ENCODE data around the gene PDE2A.
A peak's percentile ranks its signal among the peaks of the same experiment; 100 is the strongest.
"Not testable (repeated sequence)": the region's sequence is repeated elsewhere in the genome, so short reads cannot be mapped to it uniquely, and the experiment has no call there.

Gene PDE2A

DNA sequence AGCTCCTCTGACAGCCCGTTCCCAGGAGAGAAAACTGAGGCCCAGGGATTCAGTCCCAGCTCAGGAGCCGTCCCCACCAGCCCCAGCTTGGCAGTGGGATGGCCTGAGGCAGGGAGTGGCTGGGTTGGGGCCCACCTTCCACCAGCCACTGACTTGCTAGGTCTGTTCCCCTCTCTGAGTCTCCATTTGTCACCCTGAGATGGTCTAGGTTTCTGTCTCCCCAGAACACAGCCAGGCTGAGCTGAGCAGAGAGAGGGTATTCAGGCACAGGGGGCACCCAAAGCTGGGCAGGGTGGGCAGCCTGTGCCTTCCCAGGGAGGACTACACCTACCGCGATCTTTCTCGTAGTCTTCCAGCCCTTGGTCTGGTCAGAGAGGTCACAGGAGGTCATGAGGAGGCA, 95.7 kb downstream of the PDE2A start:
- no peak for DNase-seq

DNA sequence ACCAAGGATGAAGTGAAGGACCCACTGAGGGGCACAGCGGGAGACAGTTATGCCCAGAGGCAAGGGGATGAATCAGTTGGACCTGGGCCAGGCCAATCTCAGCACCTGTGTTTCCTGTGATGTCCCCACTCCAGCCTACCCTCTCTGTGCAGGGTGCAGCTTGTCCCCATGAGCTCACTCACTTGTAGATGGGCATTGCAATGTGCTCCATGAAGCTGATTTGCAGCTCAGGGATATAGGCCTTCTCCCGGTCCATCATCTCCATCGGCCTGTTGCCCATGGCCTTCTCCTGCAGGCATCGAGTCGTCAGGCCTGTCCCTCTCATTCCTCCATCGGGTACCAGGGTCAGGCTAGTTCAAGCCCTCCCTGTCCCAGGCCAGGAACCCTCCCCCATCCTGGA, 96.2 kb downstream of the PDE2A start:
- DNase-seq = no peak

- no peak for DNase-seq
These were observed 96.9 kb downstream of the PDE2A start for GRCh38 chr11:72577271-72577721.

GRCh38 chr11:72576661-72577060, 97.6 kb downstream of the PDE2A start:
- no peak for DNase-seq

GRCh38 chr11:72576243-72576595, 98.0 kb downstream of the PDE2A start:
- no peak for DNase-seq

DNA sequence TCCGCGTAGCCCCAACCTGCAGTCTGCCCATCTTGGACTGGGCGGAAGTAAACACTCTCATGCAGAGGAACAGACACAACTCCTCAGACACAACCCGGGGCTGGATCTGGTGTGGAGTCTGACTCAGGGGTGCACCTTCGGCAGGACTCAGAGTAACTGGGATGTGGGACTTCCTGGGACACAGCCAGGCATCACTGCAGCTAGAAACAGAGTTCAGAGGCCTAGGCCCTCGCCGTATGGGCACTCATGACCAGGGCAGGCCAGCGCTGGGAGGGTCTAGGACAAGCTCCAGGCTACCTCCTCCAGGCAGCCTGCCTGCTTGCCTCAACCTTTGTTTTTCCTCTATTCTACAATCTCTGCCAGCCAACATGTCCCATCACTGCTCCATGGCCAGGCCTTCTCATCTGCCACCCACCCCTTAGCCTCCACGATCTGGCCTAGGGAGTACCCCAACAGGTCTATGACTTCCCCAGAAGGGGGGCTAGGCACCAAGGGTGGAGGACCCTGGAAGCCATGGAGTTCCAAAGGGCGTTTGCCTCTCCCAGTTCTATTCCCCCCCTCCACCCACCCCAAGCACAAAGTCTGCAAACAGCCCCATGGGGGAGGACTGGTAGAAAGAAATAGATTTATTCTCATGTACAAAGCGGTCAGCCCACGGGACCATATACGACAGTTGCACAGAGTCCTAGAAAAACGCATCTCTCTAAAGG, 98.5 kb downstream of the PDE2A start:
- DNase-seq = no peak

DNA sequence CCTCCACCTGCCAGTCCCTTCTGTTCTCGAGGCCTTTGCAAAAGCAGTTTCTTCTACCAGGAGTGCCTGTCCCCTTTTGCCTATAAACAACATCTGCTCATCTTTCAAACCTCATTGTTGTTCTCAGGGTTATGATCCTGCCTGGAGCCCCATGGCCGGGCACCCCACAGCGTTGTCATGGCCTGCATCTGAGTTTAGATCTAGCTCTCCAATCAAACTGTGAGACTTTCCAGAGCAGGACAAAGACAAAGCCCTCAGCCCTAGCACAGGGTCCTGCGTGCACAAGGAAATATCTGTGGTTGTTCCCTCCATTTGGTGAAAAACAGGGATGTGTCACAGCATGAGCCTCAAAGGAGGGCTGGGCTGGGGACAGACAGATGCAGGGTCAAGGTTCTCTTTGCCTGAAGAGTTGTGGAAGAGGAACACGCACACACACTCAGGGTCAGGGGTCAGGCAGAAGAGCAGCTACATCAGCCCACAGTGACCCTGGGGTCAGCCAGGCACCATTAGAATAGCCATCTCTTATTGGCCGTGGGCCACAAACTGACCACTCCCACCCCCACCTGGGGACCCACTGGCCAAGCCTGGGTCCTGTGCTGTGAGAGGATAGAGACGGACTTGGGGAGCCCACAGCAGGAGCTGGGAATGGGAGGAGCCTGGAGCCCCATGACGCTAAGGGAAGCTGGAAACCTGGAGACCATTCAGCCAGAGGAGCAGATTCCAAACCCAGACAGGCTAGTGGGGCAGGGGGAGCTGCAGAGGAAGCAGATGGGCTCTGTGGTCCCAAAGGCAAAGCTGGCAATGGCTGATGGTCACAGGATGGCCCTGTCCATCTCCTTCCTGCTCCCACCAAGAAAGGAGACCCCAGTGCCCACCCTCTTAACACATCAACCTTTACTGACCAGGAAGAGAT, 99.4 kb downstream of the PDE2A start:
- no peak for DNase-seq

DNA sequence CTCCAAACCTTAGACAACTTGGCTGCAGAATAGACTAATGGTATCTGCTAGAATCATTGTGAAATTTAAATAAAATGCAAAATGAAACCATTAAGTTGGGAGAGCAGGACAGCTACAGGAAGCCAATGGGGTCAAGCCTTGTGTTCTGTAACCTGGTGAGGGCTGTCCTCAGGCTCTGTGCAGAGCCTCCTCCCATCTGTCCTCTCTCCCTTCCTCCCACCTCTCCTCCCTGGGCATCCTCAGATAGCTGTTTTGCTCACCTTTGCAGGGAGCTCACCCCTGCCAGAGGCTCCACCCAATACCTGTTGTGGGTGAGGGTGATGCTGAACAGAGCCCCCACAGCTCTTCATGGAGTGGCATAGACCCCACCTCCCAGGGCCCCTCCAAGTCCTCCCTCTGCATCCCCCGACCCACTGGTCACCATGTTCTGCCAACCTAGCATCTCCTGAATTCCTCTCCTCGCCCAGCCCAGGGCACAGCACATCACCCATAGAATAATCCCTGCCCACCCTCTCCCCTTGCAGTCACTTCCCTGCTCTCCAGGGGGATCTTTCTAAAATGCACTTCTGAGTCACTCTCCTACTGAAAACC, 100.3 kb downstream of the PDE2A start:
- no peak for DNase-seq

DNA sequence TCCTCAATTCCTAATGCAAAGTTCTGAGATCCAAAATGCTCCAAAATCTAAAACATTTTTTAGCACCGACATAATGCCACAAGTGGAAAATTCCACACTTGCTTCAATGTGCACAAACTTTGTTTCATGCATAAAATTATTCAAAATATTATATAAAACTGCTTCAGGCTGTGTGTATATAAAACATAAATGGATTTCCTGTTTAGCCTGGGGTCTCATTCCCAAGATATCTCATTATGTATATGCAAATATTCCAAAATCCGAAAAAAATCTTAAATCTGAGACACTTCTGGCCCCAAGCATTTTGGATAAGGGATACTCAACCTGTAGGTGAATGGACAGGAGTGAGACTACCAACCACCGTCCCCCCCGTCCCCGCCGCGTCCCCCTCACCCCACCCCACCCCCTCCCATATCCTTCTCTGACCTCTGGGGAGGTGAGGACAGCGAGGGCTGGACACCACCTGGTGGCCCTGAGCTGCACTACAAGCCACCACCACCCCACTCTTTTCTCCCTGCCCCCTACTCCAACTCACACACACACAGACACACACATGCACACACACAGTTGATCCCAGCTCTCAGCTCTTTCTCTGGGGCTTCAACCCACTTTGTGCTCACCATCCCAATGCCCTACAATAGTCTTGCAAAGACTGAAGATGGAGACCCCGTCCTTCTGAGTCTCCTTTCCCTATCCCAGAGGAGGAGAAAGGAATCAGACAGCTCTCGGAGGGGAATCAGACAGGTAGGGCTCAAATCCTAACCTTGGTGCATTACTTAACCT, 101.0 kb downstream of the PDE2A start:
- peak in 7 of 51 donors; percentile 6 to 38 (median 8) for DNase-seq

DNA sequence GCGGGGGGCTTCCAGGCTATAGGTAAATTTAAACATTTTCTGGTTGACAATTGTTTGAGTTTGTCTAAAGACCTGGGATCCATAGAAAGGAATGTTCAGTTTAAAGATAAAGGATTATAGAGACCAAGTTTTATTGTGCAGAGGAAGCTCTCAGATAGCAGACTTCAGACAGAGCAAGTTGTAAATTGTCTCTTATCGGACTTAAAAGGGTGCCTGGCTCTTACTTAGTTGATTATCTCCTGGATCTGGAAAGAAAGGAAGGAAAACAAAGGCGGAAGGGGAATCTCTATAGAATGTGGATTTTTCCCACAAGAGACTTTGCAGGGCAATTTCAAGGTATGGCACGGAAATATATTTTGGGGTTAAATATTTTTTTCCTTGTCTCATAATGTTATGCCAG, 101.7 kb downstream of the PDE2A start:
- not testable (repeated sequence) for DNase-seq

DNA sequence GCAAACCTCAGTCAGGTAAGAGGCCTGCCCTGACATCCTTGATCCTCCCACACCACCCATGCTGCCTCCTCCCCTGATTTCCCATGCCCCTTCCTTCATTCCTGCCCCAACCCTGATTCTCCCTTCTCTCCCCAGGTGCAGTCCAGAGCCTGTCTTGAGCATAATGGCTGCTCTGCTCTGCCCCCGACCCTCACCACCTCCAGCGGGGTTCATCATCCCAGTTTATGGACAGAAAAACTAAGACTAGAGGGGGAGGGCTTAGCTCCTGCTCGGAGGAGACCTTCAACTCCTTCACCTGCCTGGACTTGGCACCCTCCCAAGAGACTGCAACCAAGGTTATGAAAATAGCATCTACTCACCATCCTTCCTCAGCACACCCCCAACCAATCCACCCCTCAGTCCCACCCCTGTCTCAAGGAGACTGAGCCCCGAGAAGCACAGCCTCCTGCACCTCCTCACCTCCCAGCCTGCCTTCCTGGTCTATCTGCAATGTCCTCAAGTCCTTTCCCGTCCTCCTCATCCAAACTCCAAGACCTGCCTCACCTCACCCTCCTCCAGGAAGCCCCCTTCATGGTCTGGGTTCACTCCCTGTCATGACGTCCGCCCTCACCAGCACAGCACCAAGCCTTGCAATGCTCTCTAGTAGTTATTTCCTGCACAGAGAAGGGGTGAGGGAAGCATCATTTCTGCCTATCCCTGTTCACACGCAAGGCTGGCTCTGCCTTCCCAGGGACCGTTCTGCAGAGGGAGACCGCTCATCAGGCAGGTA, 103.1 kb downstream of the PDE2A start:
- no peak for DNase-seq

DNA sequence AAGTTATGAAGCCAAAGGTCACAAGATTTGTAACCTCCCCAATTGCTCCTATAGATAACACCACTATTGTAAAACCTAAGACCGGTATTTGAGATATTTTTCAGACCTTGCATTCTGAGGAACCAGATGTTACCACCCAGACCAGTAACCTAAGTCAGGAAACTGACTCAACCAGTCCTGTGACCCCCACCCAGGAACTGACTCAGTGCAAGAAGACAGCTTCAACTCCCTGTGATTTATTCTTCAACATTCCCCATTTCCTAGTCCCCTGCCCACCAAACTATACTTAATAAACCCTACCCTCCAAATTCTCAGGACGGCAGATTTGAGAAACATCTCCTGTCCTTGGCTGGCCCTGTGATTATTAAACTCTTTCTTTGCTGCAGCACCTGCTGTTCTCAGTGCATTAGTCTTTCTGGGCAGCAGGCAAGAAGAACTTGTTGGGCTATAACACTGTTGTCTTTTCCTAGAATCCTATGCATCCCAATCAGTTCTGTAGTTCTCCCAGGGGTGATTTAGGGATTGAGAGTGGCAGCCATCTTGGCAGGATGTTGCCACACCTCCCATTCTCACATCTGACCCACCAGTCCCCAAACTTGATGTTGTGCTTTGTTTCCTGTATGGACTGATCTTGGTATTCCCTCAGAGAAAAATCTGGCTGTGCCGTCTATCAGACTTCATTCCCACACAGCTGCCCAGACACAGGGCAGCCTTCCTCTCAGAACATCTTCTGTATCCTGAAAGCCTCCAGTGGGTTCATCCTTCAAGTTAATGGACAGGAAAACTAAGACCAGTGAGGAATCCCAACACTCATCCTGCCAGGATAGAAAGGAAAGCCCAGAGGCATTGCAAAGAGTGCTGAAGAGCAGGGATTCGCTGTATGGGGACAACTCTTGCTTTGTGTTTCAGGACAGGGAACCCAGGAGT, 104.0 kb downstream of the PDE2A start:
- DNase-seq = no peak

DNA sequence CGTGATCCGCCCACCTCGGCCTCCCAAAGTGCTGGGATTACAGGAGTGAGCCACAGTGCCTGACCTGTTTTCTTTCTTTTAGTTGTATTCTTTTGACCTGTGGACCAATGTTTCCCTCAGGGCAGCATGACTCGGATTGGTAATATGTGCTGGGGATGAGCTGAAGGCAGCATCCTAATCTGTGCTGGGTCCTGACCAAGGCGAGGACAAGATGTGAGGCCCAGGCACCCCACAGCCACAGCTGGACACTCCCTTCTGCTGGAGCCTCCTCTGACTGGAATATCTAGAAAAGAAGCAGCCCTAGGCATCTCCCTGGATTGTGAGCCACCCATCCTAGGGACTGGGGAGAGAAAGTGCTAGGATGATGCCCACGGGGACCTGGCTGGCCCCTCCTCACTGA, 105.4 kb downstream of the PDE2A start:
- DNase-seq = no peak

- DNase-seq = no peak
These were observed 111.8 kb downstream of the PDE2A start for GRCh38 chr11:72562431-72562830.

- no peak for DNase-seq
These were observed 112.4 kb downstream of the PDE2A start for GRCh38 chr11:72561856-72562255.

GRCh38 chr11:72560864-72561263, 113.4 kb downstream of the PDE2A start:
- not testable (repeated sequence) for DNase-seq

DNA sequence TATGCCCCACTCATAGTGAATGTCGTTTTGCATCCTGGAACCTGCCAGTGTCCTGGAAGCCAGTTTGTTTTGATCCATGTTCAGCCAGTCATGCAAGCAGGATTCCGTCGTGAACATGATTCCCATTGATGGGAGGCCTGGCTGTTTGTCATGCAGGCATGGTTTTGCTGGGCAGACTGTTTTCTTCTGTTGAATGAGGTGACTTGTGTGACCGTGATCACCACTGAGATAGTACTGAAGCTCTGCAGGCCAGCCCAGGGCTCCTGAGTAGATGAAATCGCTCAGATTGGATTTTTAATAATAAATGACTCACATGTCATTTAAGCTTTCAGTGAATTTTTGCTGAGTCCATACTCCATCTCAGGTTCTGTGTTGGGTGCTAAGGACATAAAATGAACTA, 117.8 kb downstream of the PDE2A start:
- no peak for DNase-seq

- not testable (repeated sequence) for DNase-seq
These were observed 119.2 kb downstream of the PDE2A start for GRCh38 chr11:72555014-72555522.

- DNase-seq = no peak
These were observed 120.5 kb downstream of the PDE2A start for GRCh38 chr11:72553706-72554105.

Data from hypothalamus (tissue), 51 donors.